ENCODE data around the gene INHBB.

The INHBB gene

GRCh38 chr2:120341977-120342376 lies 4.0 kb upstream of the INHBB start:
- no peak for DNase-seq (ENCODE audit: low spot score)

GRCh38 chr2:120342446-120342845 lies 3.5 kb upstream of the INHBB start:
- no peak for DNase-seq (ENCODE audit: low spot score)

- no peak for DNase-seq (ENCODE audit: low spot score)
Observed at GRCh38 chr2:120343100-120343432, 2.9 kb upstream of the INHBB start.

- peak; percentile 88 for DNase-seq (ENCODE audit: low spot score)
Observed at GRCh38 chr2:120343433-120344105, 2.4 kb upstream of the INHBB start.

GRCh38 chr2:120344214-120344975 lies 1.5 kb upstream of the INHBB start:
- DNase-seq (ENCODE audit: low spot score) = peak; percentile 26

GRCh38 chr2:120344976-120345581 lies 857 bp upstream of the INHBB start:
- no peak for DNase-seq (ENCODE audit: low spot score)

- DNase-seq (ENCODE audit: low spot score) = no peak
Observed at GRCh38 chr2:120345608-120346007, 328 bp upstream of the INHBB start.

GRCh38 chr2:120346667-120347358 lies 877 bp downstream of the INHBB start:
- DNase-seq (ENCODE audit: low spot score) = peak; percentile 35

- DNase-seq (ENCODE audit: low spot score) = peak; percentile 18
Observed at GRCh38 chr2:120347396-120348060, 1.6 kb downstream of the INHBB start.

GRCh38 chr2:120348134-120348736 lies 2.3 kb downstream of the INHBB start:
- no peak for DNase-seq (ENCODE audit: low spot score)

GRCh38 chr2:120348737-120349439 lies 3.0 kb downstream of the INHBB start:
- no peak for DNase-seq (ENCODE audit: low spot score)

GRCh38 chr2:120349440-120349921 lies 3.5 kb downstream of the INHBB start:
- DNase-seq (ENCODE audit: low spot score) = no peak

- DNase-seq (ENCODE audit: low spot score) = no peak
Observed at GRCh38 chr2:120350080-120350479, 4.1 kb downstream of the INHBB start.

- DNase-seq (ENCODE audit: low spot score) = no peak
Observed at GRCh38 chr2:120350801-120351320, 4.9 kb downstream of the INHBB start.

- no peak for DNase-seq (ENCODE audit: low spot score)
Observed at GRCh38 chr2:120352696-120353590, 7.0 kb downstream of the INHBB start.

- no peak for DNase-seq (ENCODE audit: low spot score)
Observed at GRCh38 chr2:120353591-120353898, 7.6 kb downstream of the INHBB start.

- DNase-seq (ENCODE audit: low spot score) = no peak
Observed at GRCh38 chr2:120353931-120354330, 8.0 kb downstream of the INHBB start.

- DNase-seq (ENCODE audit: low spot score) = no peak
Observed at GRCh38 chr2:120354467-120354866, 8.5 kb downstream of the INHBB start.

- no peak for DNase-seq (ENCODE audit: low spot score)
Observed at GRCh38 chr2:120354935-120355779, 9.2 kb downstream of the INHBB start.
